Activated CD4-positive, alpha-beta T cell treated with anti-CD3 and anti-CD28 coated beads for 1 hour (primary cell): ENCODE measurements around the gene KLHDC9.
"Not testable (repeated sequence)": the region's sequence is repeated elsewhere in the genome, so short reads cannot be mapped to it uniquely, and the experiment has no call there.

Source experiments
- DNase-seq: peaks from one replicate; pipeline ENCODE4 v3.0.0-alpha.2; 2020

KLHDC9 gene, protein sequence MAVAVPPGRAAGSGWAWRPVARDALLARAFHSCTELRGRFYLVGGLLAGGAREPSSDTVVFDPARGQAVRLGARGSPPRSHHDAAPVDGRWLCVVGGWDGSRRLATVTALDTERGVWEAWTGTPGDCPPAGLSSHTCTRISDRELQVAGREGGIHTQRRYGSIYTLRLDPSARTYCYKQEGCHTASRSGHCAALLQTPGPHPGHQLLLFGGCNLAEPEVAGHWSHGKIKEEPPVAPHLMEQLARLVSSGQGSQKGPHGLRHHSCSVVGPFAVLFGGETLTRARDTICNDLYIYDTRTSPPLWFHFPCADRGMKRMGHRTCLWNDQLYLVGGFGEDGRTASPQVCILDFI

DNA sequence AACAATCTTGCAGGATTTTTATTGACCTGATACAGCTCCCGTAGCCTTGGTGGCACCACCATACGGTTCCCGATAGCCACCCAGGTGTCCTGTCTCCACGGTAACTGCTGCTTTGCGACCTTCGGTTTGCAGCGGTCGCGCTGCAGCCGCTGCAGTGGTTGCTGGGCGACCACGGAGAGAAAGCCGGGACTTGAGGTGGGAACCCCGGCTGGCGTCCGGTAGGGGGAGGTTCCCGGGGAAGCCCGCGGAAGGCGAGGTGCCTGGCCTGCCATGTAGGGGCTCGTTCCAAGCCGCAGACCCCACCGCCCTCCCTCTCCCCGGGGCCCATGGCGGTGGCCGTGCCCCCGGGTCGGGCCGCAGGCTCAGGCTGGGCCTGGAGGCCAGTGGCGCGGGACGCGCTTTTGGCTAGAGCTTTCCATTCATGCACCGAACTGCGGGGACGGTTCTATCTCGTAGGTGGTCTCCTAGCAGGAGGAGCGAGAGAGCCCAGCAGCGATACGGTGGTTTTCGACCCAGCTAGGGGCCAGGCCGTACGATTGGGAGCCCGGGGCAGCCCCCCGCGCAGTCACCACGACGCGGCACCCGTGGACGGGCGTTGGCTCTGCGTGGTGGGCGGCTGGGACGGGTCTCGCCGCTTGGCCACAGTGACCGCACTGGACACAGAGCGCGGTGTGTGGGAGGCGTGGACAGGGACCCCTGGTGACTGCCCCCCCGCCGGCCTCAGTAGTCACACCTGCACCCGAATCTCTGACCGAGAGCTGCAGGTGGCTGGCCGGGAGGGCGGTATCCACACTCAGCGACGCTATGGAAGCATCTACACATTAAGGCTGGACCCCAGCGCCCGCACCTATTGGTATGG lies at the start of gene KLHDC9:
TSS of gene KLHDC9 (plus strand) at position 152 of the 859 bp plus-strand sequence. CDS start at position 327, 175 bp downstream.
- peak; percentile 34 for DNase-seq

DNA sequence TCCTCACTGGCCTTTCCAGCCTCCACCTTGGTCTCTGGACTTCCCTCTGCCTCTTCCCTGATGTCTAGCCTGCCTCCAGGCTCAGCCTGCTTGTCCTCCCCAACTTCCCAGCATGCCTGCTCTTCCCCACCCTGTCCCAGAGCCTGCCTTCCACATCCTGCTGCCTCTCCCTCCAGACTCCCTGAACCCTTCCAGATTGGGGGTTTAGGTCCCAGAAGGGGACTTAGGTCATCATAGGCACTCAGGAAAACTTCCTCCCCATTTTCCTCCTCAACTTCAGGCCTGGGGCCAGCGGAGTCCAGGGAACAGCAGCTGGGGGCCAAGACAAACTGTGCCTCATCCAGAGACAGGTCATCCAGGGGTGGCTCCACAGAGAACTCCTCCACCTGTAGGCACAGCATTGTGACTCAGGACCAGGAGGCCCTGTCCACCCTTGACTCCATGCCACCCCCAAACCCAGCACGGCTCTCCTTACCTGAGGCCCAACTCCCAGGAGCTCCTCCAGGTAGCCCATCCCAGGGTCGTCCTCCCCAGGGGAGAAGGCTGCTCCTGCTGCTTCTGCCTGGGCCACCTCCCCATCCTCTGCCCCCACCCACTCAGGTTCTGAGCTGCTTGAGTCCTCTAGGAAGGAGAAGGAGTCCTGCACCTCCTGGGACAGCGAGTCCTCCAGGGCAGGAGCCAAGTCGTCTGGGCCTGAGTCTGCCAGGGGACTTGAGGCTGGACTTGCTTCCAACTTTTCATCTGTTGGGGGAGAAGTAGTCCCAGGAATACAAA lies 49.0 kb upstream of the KLHDC9 start:
- no peak for DNase-seq

DNA sequence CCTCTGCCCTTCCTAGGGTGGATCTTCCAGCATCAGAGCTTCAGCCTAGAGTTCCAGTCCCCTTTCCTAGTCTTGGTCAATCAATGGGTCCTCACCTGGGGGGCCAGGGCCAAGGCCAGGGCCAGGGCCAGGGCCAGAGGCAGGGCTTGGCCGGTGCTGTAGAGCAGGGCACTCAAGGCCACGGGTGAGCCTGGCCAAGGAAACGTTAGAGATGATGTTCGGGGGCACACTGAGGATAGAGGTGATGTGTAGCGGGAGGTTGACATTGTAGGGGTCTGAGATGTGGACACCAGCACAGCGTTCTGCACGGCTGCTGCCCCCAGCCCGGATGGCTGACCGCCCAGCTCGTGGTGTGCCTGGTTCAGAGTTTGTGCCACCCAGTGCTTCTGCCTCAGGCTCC lies 46.9 kb upstream of the KLHDC9 start:
- no peak for DNase-seq

DNA sequence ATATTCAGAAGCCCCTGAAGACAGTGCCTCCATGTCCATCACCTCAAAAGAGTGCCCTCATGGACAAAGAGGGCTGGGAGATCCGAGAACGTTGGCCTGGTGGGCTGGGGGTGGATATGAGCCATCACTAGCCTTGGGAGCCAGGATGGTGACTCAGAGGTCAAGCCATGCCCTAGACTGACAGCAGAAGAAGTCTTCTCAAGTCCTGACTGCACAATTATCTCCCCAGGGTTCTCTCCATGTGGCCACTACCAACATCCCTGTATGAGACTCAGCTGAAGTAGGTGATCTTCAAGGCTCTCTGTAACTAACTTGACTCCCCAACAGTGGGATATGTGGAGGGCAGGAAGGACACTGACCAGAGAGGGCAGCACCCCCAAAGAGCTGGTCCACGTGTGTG lies 45.3 kb upstream of the KLHDC9 start:
- DNase-seq, result no peak

DNA sequence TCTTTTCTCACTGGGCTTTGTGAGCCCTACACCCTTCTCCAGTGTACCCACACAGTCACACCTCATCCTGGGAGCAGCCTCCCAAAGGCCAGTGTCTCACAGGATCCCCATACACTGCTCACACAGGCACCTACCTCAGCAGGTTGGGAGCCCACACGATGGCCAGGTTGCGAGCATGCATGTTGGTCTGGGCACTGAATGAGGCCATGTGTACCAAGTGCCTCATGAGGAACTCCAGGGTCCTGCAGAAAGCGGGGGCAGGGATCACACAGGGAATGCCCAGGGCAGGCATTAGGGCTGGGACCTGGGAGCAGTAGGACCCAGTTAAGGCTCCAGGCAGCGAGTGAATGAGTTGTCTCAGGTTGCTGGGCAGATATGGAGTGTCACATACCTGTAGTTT lies 43.9 kb upstream of the KLHDC9 start:
- DNase-seq, result no peak

DNA sequence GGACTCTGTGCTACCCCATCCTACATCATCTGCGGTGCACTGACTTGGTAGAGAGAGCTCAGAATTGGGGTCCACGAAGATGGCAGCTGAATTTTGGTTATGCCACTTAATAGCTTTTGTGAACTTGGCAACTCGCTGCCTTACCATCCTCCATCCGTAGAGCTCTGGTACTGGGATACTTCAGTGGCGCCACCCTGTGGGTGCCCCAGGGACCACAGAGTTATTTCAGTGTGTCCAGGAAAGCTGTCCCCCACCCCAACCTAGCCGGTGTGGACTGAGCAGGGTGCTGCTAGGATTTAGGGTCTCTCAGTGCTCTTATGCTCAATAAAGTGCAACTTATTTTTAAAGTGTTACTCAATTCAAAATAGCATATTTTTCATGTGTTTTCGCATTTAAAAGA lies 43.4 kb upstream of the KLHDC9 start:
- DNase-seq, result no peak

DNA sequence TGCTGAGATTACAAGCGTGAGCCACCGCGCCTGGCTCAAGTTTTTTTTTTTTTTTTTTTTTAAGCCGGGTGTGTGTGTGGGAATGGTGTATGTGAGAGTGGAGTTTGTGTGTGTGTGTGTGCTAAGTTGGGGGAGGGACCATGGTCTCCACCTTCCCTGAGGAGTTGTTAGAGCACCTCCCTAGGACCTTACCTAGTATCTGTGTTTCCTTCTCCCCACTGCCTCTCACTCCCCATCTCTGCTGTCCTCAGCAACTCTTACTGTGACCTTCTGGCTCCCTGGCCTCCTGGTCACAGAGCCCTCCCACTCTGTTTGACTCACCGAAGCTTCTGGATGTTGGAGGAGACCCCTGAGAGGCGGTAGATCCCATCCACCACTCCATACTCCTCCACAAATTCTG lies 38.9 kb upstream of the KLHDC9 start:
- no peak for DNase-seq

DNA sequence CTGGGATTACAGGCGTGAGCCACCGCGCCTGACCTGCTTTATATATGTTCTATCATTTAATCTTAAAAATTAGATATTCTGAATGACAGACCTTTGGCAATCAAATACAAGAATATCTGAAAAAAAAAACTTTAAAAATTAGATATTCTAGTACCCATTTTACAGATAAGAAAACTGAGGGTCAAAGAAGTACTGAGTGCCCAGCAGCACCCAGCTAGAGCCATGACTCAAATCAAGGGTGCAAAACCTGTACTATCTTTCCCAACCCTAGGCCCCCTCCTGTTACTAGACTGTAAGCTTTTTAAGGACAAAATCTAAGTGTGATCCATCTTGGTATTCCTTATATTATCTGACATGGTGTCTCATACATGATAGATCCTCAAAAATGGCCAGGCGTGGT lies 36.7 kb upstream of the KLHDC9 start:
- no peak for DNase-seq

DNA sequence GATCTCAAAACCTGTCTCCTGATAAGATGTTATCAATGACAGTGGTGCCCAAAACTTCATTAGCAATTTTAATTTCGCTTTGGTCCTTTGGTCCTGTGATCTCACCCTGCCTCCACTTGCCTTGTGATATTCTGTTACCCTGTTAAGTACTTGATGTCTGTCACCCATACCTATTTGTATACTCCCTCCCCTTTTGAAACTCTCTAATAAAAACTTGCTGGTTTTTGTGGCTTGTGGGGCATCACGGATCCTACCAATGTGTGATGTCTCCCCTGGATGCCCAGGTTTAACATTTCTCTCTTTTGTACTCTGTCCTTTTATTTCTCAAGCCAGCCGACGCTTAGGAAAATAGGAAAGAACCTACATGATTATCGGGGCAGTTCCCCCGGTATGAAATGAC lies 34.2 kb upstream of the KLHDC9 start:
- not testable (repeated sequence) for DNase-seq

DNA sequence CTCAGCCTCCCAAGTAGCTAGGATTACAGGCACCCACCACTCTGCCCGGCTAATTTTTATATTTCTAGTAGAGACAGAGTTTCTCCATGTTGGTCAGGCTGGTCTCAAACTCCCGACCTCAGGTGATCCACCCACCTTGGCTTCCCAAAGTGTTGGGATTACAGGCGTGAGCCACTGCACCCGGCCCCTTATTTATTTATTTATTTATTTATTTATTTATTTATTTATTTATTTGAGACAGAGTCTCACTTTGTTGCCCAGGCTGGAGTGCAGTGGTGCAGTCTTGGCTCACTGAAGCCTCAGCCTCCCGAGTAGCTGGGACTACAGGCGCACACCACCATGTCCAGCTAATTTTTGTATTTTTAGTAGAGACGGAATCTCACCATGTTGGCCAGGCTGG lies 32.5 kb upstream of the KLHDC9 start:
- not testable (repeated sequence) for DNase-seq

DNA sequence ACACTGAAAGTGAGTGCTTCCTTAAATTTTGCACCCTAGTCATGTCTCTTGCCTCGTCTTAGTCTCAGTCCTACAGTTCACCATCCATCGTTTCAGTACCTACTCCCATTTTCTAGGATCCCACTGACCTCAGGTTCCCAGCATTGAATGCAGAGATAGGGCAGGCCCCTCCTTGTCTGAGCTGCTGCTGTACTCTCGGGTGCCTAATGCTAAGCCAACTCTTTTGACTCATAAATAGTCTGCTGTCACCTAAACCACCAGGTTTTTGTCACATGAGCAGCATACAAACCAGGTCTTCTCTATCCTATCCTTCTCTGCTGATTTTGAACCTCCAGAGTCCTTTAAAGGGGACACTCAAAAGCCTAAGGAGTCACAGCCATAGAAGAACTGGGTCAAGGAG lies 31.5 kb upstream of the KLHDC9 start:
- DNase-seq, result no peak

DNA sequence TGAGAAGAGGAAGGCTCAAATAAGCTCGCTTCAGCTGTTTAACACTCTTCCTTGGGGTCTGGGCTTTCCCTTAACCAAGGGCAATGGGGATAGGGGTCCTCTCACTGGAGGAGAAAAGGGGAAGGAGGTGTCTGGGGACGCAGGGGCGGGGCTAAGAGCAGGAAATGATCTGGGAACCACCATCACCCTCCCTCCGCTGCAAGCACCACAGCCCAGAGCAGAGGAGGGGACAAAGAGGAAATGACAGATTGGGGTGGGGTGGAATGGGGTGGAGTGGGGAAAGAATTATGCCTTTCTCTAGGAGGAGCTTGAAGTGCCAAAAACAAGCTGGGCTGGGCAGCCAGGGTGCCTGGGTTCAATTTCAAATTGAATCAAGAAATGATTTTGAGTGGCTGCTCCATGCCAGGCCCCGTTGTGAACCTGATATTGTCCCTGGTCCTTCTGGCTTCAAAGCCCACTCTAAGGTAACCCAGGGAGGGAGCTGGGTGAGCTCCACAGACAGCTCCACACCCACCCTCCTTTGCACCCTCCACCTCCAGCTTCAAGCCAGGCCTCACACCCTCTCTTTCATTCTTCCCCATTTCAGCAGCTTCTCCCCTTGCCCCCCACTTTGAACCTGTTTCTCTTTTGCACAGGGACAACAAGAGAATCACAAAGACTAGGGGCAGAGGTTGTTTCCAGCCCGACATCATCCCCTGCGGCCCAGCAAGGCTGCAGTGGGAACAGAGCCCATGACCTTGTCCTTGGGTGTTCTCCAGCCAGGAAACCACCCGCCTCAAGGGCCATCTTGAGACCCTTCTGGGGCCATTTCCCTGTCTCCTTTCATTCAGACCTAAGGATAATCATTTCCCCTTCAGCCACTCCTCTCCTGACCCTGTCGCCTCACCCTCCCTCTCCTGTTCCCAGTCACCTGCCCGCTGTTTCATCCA lies 29.6 kb upstream of the KLHDC9 start:
- DNase-seq, result peak; percentile 67

DNA sequence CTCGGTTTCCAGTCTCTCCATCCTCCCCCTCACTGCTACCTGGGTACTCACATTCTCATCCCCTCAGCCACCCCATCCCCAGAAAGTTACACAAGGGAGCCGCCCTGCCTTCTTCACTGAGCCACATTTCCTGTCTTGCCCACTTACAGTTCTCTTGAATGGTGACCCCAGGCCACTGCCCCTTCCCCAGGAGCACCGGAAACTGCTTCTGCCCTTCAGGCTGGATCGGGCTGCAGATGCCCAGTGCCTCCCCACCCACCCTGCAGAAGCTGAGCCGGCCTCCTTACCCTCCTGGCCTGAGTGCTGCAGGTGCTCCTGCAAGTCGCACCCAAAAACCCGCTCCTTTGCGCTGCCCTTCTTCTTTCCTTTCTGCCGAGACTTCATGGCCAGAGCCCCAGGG lies 28.9 kb upstream of the KLHDC9 start:
- no peak for DNase-seq

DNA sequence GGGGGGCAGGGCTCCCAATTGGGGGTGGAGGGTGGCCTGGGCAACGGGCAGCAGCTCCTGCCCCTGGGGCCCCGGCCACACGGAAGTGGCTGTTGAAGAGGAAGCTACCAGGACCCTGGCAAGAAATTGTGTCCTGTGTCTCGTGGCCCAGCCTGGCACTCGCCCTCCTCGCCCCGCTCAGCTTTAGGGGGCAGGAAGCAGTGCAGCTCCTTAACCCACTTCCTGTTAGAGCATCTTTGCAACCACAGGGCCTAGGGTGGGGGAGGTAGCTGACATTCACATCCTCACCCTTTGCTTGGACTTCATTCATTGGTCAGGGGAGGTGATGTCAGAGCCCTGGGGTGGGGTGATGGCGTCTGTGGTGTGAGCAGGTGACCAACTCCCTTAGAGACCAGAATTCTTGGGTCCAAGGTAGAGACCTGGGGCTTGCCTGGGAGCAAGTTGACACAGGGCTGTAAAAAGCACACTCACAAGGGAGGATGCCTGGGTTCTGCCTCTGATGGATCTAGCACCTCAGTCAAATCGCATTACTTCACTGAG lies 28.4 kb upstream of the KLHDC9 start, which contains the start of gene ARHGAP30:
TSS of gene ARHGAP30 (minus strand) at position 161 of the 540 bp plus-strand sequence. CDS start 267 bp downstream, outside the sequence.
- DNase-seq, result peak; percentile 70

DNA sequence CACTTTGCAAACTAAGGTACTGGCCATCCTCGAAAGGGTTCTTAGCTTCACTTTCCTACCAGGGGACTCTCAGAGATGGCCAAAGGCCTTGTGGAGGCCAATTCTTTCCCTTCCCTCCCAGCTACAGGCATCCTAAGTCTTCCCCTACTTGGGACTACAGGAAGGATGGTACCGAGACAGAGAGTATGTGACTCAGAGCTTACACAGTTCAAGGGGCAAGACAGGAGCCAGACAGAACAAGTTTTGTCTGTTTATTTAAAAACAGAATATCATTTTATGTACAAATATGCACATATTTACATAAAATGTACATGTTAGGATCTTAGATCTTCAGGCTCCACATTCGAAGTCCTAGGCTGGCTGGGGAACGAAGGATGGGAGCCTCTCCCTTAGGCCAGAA lies 27.4 kb upstream of the KLHDC9 start:
- no peak for DNase-seq

DNA sequence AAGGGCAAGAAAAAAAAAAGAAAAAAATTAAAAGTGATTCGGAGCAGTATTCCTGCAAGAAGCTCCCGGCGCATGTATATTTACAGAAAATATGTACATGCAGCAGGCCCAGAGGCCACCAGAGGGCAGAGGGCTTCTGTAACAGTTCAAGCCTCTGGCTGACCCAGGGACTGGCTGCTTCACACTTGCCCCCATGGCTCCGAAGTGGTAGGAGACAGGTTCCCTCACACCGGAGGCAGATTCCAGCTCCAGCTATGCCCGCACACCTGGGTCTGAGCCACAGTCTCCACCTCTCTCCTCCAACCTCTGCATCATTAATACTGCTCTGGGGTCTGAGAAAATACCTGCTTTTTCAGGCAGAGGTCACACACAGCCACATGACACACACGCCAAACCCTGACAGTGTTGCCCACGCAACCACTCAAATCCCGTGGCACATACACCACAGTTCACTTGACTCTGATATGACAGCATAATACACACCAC lies 26.2 kb upstream of the KLHDC9 start:
- peak; percentile 26 for DNase-seq

DNA sequence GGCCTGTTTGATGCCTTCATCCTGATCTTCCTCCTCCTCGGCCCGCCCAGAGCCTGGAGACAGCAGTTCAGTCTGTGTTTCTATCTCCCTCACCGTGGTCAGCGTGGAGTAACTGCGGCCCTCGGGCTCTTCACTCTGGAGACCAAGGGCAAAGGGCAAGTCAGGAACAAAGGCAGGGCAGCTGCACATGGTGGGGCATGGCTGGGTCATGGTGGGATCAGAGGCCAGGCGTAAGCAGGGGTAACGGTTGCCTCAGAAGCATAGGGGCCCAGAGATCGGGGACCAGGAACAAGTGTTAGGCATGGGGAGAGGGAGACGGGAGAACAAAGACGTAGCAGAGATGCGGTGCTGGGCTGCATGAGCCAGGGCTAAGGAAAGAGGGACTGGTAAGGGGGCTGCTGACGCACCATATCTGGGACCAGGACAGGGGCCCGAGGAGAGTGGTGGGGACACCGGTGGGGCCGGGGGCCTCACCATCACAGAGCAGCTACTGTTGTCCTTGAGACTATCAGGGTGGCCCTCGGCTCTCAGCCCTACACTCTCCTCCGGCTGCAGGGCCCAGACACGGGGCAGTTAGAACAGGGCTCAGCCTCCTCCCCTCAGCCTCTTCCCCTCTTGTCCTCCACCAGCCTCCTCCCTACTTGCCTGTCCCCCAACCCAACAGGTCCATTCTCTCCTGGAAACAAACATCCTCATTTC lies 25.3 kb upstream of the KLHDC9 start:
- no peak for DNase-seq

DNA sequence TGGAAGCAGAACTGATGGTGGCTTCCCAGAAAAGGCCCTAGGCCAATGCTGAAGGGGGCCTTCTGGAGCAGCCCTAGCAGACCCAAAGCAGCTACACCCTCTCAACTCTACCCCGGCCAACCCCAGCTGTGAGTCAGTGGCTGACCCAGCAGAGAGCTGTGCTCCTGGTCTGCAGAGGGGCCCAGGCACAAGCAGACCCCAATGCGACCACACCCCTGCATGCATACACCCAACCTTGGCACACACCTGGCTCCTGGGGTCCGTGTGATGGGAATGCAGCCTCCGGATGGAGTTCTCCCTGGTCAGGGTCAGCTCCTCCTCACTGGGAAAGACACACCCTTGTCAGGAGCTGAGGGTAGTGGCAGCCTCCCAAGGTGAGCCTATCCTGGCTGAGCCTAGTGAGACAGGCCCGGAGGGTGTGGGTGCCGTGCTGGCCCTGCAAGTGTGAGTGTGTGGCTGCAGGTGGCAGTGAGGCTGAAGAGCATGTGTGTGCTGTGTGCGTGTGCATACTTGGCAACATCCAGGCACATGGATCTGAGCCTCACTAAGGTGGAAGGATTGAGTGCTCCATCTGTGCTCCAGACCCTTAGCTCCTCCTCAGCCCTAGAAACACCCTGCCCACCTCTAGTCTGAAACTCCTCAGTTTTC lies 24.6 kb upstream of the KLHDC9 start:
- no peak for DNase-seq

DNA sequence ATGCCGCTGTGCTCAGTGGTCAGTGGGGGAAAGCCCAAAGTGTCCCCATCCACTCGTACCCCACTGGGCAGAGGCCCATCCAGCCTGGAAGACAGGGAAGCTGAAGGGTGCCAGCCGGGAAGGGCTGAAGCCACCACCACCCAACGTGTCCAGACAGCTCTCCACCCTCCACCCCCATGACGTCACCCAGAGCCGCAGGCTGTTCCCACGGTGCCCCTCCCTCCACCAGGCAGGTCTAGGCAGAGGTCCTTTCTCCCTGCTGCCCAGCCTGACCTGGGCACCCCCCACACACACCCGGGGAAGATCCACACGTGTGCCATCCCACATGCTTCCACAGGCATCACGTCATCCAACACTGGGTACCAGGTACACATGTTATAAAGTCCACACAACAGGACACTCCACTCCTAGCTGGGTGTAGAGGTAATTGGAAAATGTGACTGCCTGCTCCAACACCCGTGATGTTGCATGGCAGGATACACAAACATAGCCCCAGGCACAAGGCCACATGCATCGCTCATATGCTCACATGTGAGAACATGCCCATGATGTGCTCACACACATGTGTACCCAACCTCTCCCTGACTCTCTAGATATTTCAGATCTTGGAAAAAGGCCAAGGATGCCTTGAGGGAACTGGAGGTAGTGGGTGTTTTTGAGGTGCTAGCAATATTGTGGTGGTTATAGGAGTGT lies 23.3 kb upstream of the KLHDC9 start:
- no peak for DNase-seq

DNA sequence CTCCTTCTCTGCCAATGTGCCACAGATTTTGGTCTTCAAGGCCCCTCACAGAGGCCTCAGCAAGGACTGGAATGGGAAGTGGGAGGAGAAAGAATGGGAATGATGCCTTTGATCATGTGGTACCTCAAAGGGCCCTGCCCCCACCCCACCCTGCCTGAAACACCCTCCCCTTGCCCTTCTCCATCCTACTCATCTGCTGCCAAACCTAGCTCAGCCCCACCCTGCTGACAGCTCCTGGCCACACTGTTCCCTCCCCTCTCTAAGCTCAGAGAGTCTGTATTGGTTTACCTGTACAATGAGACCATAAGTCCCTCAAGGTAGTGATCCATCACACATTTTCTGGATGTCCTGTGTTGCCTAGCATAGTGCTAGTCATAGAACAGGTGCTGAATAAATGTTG lies 21.8 kb upstream of the KLHDC9 start:
- no peak for DNase-seq
